Neural cell (in vitro differentiated cells): Measurements from ENCODE around the gene DNAJC6. TPM values are rescaled to one million over a fixed set of nuclear protein-coding genes. Genes with fewer than 3 reads are reported as not detected.
A peak's percentile ranks its signal among the peaks of the same experiment; 100 is the strongest.

Source experiments
- H2AFZ ChIP-seq: fragments of 200-600, 300-800 bp; sonication (generic), shearing (Covaris generic); 2 replicates; pipeline ENCODE4 v1.6.0; 2014; ENCODE audit warnings: low read depth, mild to moderate bottlenecking, antibody characterized with exemption, low read length, moderate library complexity
- H3F3A ChIP-seq: fragments of 200-600 bp; shearing (Covaris generic); 2 replicates; pipeline ENCODE4 v1.6.1; 2016; ENCODE audit warnings: mild to moderate bottlenecking, moderate library complexity, mixed read lengths, antibody characterized with exemption, low read length; ENCODE audit not compliant: insufficient read depth, poor library complexity, severe bottlenecking
- H3K27ac ChIP-seq: fragments of 200-600, 300-800 bp; sonication (generic), shearing (Covaris generic); 2 replicates; pipeline ENCODE4 v1.5.1; 2014; ENCODE audit warnings: mild to moderate bottlenecking, low read length, moderate library complexity
- H3K27me3 ChIP-seq: fragments of 300-800, 200-600 bp; sonication (generic), shearing (Covaris generic); 2 replicates; pipeline ENCODE4 v1.6.0; 2014; ENCODE audit warnings: mild to moderate bottlenecking, low read depth, low read length, moderate library complexity; ENCODE audit not compliant: insufficient read depth
- H3K36me3 ChIP-seq: fragments of 300-800, 200-600 bp; sonication (generic), shearing (Covaris generic); 2 replicates; pipeline ENCODE4 v1.5.1; 2014; ENCODE audit warnings: mild to moderate bottlenecking, antibody characterized with exemption, low read length, moderate library complexity; ENCODE audit not compliant: insufficient read depth
- H3K4me2 ChIP-seq: fragments of 300-800, 200-600 bp; sonication (generic), shearing (Covaris generic); 2 replicates; pipeline ENCODE4 v1.6.0; 2014; ENCODE audit warnings: mild to moderate bottlenecking, low read length
- H3K4me3 ChIP-seq: fragments of 300-800, 200-600 bp; sonication (generic), shearing (Covaris generic); 2 replicates; pipeline ENCODE4 v1.5.1; 2014; ENCODE audit warnings: mild to moderate bottlenecking, low read length, moderate library complexity
- H3K79me2 ChIP-seq: fragments of 200-600 bp; shearing (Covaris generic); replicated peaks from 2 replicates; pipeline ENCODE4 v1.6.0; 2014; ENCODE audit warnings: mild to moderate bottlenecking, low read length, moderate library complexity; ENCODE audit not compliant: insufficient read depth
- H3K9ac ChIP-seq: fragments of 300-800, 200-600 bp; sonication (generic), shearing (Covaris generic); 2 replicates; pipeline ENCODE4 v1.6.1; 2016; ENCODE audit warnings: mild to moderate bottlenecking, low read length, mixed read lengths
- H3K9me2 ChIP-seq: fragments of 200-600 bp; shearing (Covaris generic); 2 replicates; pipeline ENCODE4 v1.6.1; 2016; ENCODE audit warnings: mild to moderate bottlenecking, low read length, mixed read lengths; ENCODE audit not compliant: insufficient read depth
- H3K9me3 ChIP-seq: fragments of 200-600, 300-800 bp; sonication (generic), shearing (Covaris generic); 2 replicates; pipeline ENCODE4 v1.6.1; 2016; ENCODE audit warnings: mild to moderate bottlenecking, mixed run types, low read length, moderate library complexity, mixed read lengths
- H4K20me1 ChIP-seq: fragments of 200-600 bp; shearing (Covaris generic); 2 replicates; pipeline ENCODE4 v1.6.1; 2016; ENCODE audit warnings: mild to moderate bottlenecking, mixed run types; ENCODE audit not compliant: insufficient read depth
- EP300 ChIP-seq: fragments of 450-650 bp; conservative IDR thresholded peaks from 2 replicates; pipeline ENCODE4 v1.6.1; 2014; ENCODE audit warnings: antibody characterized with exemption, mild to moderate bottlenecking, moderate library complexity; ENCODE audit not compliant: poor library complexity, severe bottlenecking
- EZH2 ChIP-seq: fragments of 200-600, 300-800 bp; shearing (Covaris generic), sonication (generic); IDR thresholded peaks from 2 replicates; pipeline ENCODE4 v1.6.1; 2014; ENCODE audit warnings: antibody characterized with exemption, low read length, borderline replicate concordance, mild to moderate bottlenecking; ENCODE audit not compliant: insufficient read depth, poor library complexity, severe bottlenecking
- MXI1 ChIP-seq: fragments of 450-650 bp; conservative IDR thresholded peaks from 2 replicates; pipeline ENCODE4 v1.6.1; 2014; ENCODE audit warnings: antibody characterized with exemption, mild to moderate bottlenecking; ENCODE audit not compliant: poor library complexity, severe bottlenecking
- POLR2AphosphoS5 ChIP-seq: IDR thresholded peaks from 2 replicates; pipeline ENCODE4 v1.6.1; 2012
- RAD21 ChIP-seq: fragments of 450-650 bp; conservative IDR thresholded peaks from 2 replicates; pipeline ENCODE4 v1.6.1; 2014; ENCODE audit warnings: antibody characterized with exemption, mild to moderate bottlenecking, moderate library complexity
- SMC3 ChIP-seq: fragments of 450-650 bp; conservative IDR thresholded peaks from 2 replicates; pipeline ENCODE4 v1.6.1; 2014; ENCODE audit warnings: antibody characterized with exemption, mild to moderate bottlenecking, moderate library complexity; ENCODE audit not compliant: poor library complexity
- TAF1 ChIP-seq: IDR thresholded peaks from 2 replicates; pipeline ENCODE4 v1.6.1; 2012; ENCODE audit warnings: low read depth
- polyA plus RNA-seq: library from polyadenylated mRNA; depleted of rRNA; stranded (reverse); fragments of >200 nt; gene quantifications from 2 replicates; pipeline ENCODE4 v1.2.3, GENCODE V29; 2014
- TF ChIP-seq, protein P1 (sequence below): fragments of 450-650 bp; IDR thresholded peaks from 2 replicates; pipeline ENCODE4 v1.5.1; 2014; ENCODE audit warnings: antibody characterized with exemption, mild to moderate bottlenecking, moderate library complexity; ENCODE audit not compliant: poor library complexity, severe bottlenecking
- TF ChIP-seq, protein P2 (sequence below): IDR thresholded peaks from 2 replicates; pipeline ENCODE4 v1.6.1; 2012; ENCODE audit warnings: borderline replicate concordance

DNAJC6 gene
- polyA plus RNA-seq, 1 donor from 2014 or later = 47.1 TPM

DNA sequence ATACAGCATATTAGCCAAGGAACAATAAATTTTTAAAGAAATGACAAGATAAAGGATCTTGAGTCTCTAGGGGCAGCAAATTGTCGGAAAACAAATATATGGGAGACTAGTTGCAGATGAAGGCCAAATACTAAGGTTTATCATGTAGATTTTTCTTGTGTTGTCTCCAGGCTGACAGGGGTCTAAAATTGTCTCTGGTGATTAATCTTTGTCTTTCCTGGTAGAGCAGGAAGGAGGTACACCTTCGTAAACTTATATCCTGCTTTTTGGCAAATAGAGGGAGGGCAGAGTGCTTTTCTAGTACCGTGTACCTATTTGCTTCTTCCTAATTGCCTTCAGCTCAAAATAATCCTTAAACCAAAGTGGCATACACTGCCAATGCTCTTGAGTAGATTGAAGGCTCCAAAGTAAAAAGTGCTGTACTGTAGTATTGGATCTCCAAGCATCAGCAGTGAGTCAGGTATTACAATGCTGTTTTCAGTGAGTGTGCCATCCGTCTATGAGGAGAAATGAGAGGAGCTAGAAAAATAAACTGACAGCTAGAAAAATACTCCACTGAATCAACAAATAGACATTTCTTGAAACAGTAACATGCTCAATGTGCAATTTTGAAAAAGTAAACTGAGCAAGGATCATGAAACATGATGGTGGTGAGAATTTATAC, 109.3 kb downstream of the DNAJC6 start:
- peaks cover 6% of the 10 kb centered on the region for H3F3A ChIP-seq
- TF ChIP-seq EZH2 (no peak), TAF1 (no peak), MXI1 (no peak), POLR2AphosphoS5 (no peak), RAD21 (no peak), EP300 (no peak), SMC3 (no peak)
- TF ChIP-seq, protein P1, sequence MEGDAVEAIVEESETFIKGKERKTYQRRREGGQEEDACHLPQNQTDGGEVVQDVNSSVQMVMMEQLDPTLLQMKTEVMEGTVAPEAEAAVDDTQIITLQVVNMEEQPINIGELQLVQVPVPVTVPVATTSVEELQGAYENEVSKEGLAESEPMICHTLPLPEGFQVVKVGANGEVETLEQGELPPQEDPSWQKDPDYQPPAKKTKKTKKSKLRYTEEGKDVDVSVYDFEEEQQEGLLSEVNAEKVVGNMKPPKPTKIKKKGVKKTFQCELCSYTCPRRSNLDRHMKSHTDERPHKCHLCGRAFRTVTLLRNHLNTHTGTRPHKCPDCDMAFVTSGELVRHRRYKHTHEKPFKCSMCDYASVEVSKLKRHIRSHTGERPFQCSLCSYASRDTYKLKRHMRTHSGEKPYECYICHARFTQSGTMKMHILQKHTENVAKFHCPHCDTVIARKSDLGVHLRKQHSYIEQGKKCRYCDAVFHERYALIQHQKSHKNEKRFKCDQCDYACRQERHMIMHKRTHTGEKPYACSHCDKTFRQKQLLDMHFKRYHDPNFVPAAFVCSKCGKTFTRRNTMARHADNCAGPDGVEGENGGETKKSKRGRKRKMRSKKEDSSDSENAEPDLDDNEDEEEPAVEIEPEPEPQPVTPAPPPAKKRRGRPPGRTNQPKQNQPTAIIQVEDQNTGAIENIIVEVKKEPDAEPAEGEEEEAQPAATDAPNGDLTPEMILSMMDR = no peak
- TF ChIP-seq, protein P2, sequence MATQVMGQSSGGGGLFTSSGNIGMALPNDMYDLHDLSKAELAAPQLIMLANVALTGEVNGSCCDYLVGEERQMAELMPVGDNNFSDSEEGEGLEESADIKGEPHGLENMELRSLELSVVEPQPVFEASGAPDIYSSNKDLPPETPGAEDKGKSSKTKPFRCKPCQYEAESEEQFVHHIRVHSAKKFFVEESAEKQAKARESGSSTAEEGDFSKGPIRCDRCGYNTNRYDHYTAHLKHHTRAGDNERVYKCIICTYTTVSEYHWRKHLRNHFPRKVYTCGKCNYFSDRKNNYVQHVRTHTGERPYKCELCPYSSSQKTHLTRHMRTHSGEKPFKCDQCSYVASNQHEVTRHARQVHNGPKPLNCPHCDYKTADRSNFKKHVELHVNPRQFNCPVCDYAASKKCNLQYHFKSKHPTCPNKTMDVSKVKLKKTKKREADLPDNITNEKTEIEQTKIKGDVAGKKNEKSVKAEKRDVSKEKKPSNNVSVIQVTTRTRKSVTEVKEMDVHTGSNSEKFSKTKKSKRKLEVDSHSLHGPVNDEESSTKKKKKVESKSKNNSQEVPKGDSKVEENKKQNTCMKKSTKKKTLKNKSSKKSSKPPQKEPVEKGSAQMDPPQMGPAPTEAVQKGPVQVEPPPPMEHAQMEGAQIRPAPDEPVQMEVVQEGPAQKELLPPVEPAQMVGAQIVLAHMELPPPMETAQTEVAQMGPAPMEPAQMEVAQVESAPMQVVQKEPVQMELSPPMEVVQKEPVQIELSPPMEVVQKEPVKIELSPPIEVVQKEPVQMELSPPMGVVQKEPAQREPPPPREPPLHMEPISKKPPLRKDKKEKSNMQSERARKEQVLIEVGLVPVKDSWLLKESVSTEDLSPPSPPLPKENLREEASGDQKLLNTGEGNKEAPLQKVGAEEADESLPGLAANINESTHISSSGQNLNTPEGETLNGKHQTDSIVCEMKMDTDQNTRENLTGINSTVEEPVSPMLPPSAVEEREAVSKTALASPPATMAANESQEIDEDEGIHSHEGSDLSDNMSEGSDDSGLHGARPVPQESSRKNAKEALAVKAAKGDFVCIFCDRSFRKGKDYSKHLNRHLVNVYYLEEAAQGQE = no peak

GRCh38 chr1:65419681-65420589, 110.6 kb downstream of the DNAJC6 start:
- H4K20me1 ChIP-seq = no peaks in the 10 kb centered on the region
- H3K9me2 ChIP-seq = no peaks in the 10 kb centered on the region
- H3K9ac ChIP-seq = peak overlapping the region; percentile 77
- TF ChIP-seq SMC3 (peak; percentile 26), RAD21 (peak; percentile 31)
- TF ChIP-seq, protein P2 = no peak
- H3K9me3 ChIP-seq = no peaks in the 10 kb centered on the region
- peak overlapping the region; percentile 18 for H3K4me2 ChIP-seq
- peak overlapping the region; percentile 92 for H3K4me3 ChIP-seq
- no peaks in the 10 kb centered on the region for H3K27me3 ChIP-seq
- H3F3A ChIP-seq = peaks cover 6% of the 10 kb centered on the region
- no peaks in the 10 kb centered on the region for H3K36me3 ChIP-seq
- H2AFZ ChIP-seq = peak overlapping the region; percentile 53
- peaks cover 18% of the 10 kb centered on the region for H3K79me2 ChIP-seq
- H3K27ac ChIP-seq = peak overlapping the region; percentile 29

More for the DNA sequence above, 109.3 kb downstream of the DNAJC6 start:
- Histone ChIP-seq H3K9me3 (no peaks in the 10 kb centered on the region), H3K36me3 (no peaks in the 10 kb centered on the region), H3K4me3 (no peak overlapping the region), H3K9me2 (no peaks in the 10 kb centered on the region), H3K27ac (no peak overlapping the region), H3K79me2 (peaks cover 6% of the 10 kb centered on the region), H3K9ac (no peak overlapping the region), H3K4me2 (no peak overlapping the region), H2AFZ (no peak overlapping the region), H3K27me3 (no peaks in the 10 kb centered on the region), H4K20me1 (no peaks in the 10 kb centered on the region)
